ENCODE measurements around the gene LYZL1. TPM values are rescaled to one million over a fixed set of nuclear protein-coding genes. Genes with fewer than 3 reads are reported as not detected.

Gene LYZL1
- total RNA-seq, 1 experiment from 2014 or later, result not detected

DNA sequence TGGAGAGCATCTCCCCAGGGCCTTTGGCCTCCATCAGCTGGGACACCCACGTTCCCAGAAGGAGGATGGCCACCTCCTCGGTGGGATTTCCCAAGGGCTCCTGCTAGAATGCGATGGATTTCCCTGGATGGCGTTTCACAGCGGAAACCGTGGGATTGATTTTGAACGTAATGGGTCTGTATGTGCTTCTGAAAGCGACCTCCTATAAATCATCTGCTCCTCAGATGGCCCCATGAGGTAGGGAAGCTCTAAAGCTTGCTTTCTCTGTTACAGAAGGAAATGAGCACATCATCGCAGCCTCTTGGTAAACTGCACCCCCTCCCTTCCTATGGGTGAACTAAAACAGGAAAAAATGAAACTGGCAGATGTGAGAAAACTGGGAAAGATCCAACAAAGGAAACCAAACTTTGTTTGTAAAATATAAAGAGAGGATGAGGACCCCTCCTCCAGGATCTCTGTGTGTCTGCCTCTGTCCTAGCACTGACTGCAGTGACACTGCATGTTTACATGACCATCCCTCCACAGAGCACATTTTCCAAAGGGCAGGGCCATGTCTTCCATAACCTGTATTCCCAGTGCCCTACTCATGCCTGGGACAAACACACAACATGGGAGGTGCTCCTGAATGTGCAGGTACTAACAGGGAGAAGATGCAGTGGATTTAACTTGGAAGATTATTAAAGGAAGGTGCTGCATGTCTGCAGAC, 57.6 kb downstream of the LYZL1 start:
- no peak for TF ChIP-seq EZH2 (IDR thresholded peaks at IDR 0.05; ENCODE audit: low read depth)
- TF ChIP-seq, protein P1, sequence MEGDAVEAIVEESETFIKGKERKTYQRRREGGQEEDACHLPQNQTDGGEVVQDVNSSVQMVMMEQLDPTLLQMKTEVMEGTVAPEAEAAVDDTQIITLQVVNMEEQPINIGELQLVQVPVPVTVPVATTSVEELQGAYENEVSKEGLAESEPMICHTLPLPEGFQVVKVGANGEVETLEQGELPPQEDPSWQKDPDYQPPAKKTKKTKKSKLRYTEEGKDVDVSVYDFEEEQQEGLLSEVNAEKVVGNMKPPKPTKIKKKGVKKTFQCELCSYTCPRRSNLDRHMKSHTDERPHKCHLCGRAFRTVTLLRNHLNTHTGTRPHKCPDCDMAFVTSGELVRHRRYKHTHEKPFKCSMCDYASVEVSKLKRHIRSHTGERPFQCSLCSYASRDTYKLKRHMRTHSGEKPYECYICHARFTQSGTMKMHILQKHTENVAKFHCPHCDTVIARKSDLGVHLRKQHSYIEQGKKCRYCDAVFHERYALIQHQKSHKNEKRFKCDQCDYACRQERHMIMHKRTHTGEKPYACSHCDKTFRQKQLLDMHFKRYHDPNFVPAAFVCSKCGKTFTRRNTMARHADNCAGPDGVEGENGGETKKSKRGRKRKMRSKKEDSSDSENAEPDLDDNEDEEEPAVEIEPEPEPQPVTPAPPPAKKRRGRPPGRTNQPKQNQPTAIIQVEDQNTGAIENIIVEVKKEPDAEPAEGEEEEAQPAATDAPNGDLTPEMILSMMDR (conservative IDR thresholded peaks at IDR 0.05), result no peak
- no peaks in the 10 kb centered on the region for H3K9me3 ChIP-seq (ENCODE audit: insufficient read depth, low read depth)
- no peaks in the 10 kb centered on the region for H3K36me3 ChIP-seq (ENCODE audit: low read depth)
- H3K27ac ChIP-seq, result no peak overlapping the region
- no peak overlapping the region for H2AFZ ChIP-seq
- no peaks in the 10 kb centered on the region for H3K4me1 ChIP-seq (replicated peaks; ENCODE audit: insufficient read depth)
- no TSS peak for BruUV-seq (replicated peaks)
- POLR2A ChIA-PET (ENCODE audit: unreplicated experiment), result no interaction called here
- no peaks in the 10 kb centered on the region for H3K9me2 ChIP-seq (ENCODE audit: insufficient read depth)
- H3F3A ChIP-seq (ENCODE audit: insufficient read depth, low read depth), result no peaks in the 10 kb centered on the region
- H3K79me2 ChIP-seq (ENCODE audit: low read depth), result no peaks in the 10 kb centered on the region
- no peak for DNase-seq
- no peaks in the 10 kb centered on the region for H3K27me3 ChIP-seq (ENCODE audit: insufficient read depth, low read depth)
- intact Hi-C loops (cut with micrococcal nuclease; ENCODE audit: unreplicated experiment), result no loop called here
- CTCF ChIA-PET, result no interaction called here
- H4K20me1 ChIP-seq (ENCODE audit: insufficient read depth), result no peaks in the 10 kb centered on the region
- H3K4me3 ChIP-seq, result no peak overlapping the region
- no peak overlapping the region for H3K4me2 ChIP-seq

DNA sequence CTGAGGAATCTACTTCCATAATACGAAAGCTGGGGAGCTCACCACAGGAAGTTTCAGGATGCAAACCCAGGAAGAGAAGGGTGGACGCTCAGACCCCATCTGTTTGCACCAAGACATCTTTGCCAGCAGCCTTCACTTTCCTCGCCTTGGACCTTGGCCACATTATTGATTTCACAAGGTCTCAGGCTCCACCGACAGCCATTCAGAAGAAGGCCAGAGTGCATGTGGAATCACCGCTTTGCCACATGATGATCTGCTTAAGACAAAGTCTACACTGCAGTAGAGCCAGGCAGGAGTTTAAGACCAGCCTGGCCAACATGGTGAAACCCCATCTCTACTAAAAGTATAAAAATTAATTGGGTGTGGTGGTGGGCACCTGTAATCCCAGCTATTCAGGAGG, 60.0 kb downstream of the LYZL1 start:
- ChIA-PET CTCF (no interaction called here), POLR2A (ENCODE audit: unreplicated experiment) (no interaction called here)
- Histone ChIP-seq H3K9me2 (ENCODE audit: insufficient read depth) (no peaks in the 10 kb centered on the region), H3K36me3 (ENCODE audit: low read depth) (no peaks in the 10 kb centered on the region), H2AFZ (no peak overlapping the region), H3K4me1 (replicated peaks; ENCODE audit: insufficient read depth) (no peaks in the 10 kb centered on the region), H3K4me3 (no peak overlapping the region), H3K79me2 (ENCODE audit: low read depth) (no peaks in the 10 kb centered on the region), H3K4me2 (no peak overlapping the region), H3K27me3 (ENCODE audit: insufficient read depth, low read depth) (no peaks in the 10 kb centered on the region), H4K20me1 (ENCODE audit: insufficient read depth) (no peaks in the 10 kb centered on the region), H3K9me3 (ENCODE audit: insufficient read depth, low read depth) (no peaks in the 10 kb centered on the region), H3F3A (ENCODE audit: insufficient read depth, low read depth) (no peaks in the 10 kb centered on the region), H3K27ac (no peak overlapping the region)
- no peak for TF ChIP-seq EZH2 (IDR thresholded peaks at IDR 0.05; ENCODE audit: low read depth)
- TF ChIP-seq, protein P1 (conservative IDR thresholded peaks at IDR 0.05), result no peak
- no peak for DNase-seq
- no TSS peak for BruUV-seq (replicated peaks)
- intact Hi-C loops (cut with micrococcal nuclease; ENCODE audit: unreplicated experiment), result no loop called here

DNA sequence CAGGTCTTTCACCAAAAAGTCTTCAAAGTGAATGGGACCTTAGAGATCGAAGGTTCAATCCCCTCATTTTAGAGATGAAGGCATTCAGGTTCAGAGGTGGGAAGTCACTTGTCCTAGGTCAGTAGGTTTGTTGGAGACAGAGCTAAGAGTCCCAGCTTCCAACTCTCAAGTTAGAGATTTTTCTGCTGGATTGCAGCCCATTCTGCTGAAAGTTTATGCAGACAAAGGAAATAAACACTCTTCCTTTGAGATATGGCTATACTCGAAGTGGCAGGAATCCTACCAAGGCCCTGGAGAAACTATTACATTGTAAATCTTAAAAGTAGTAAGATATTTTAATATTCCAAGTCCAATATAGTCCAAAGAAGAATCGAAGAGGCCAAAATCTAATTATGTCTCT, 64.4 kb downstream of the LYZL1 start:
- H2AFZ ChIP-seq, result no peak overlapping the region
- no peak overlapping the region for H3K4me3 ChIP-seq
- ChIA-PET POLR2A (ENCODE audit: unreplicated experiment) (no interaction called here), CTCF (no interaction called here)
- BruUV-seq (replicated peaks), result no TSS peak
- H3F3A ChIP-seq (ENCODE audit: insufficient read depth, low read depth), result peaks cover 9% of the 10 kb centered on the region; the same call in 1 of the 2 replicates
- H3K27ac ChIP-seq, result no peak overlapping the region
- H4K20me1 ChIP-seq (ENCODE audit: insufficient read depth), result no peaks in the 10 kb centered on the region
- intact Hi-C loops (cut with micrococcal nuclease; ENCODE audit: unreplicated experiment), result no loop called here
- peaks cover 21% of the 10 kb centered on the region for H3K4me1 ChIP-seq (replicated peaks; ENCODE audit: insufficient read depth)
- TF ChIP-seq EZH2 (IDR thresholded peaks at IDR 0.05; ENCODE audit: low read depth), result no peak
- TF ChIP-seq, protein P1 (conservative IDR thresholded peaks at IDR 0.05), result no peak
- no peaks in the 10 kb centered on the region for H3K9me2 ChIP-seq (ENCODE audit: insufficient read depth)
- no peaks in the 10 kb centered on the region for H3K36me3 ChIP-seq (ENCODE audit: low read depth)
- no peaks in the 10 kb centered on the region for H3K9me3 ChIP-seq (ENCODE audit: insufficient read depth, low read depth)
- H3K4me2 ChIP-seq, result no peak overlapping the region
- no peak for DNase-seq
- no peaks in the 10 kb centered on the region for H3K27me3 ChIP-seq (ENCODE audit: insufficient read depth, low read depth)
- H3K79me2 ChIP-seq (ENCODE audit: low read depth), result no peaks in the 10 kb centered on the region
